NB4 (cell line): ENCODE results near the gene AP1S3.

Source experiments
- DNase-seq: peaks from one replicate; pipeline ENCODE4 v3.0.0; 2010; ENCODE audit warnings: low read depth
- H3K4me3 ChIP-seq: one replicate; pipeline ENCODE4 v1.5.1; 2011; ENCODE audit warnings: mild to moderate bottlenecking, low read depth, low read length, moderate library complexity
- MYC ChIP-seq: IDR thresholded peaks from 2 replicates; pipeline ENCODE4 v1.6.1; 2011; ENCODE audit warnings: low read depth, low read length
- POLR2A ChIP-seq: IDR thresholded peaks from 2 replicates; pipeline ENCODE4 v1.6.1; 2011; ENCODE audit warnings: mild to moderate bottlenecking; ENCODE audit not compliant: insufficient read length; ENCODE audit errors: extremely low read depth
- TF ChIP-seq, protein P1 (sequence below): IDR thresholded peaks from 2 replicates; pipeline ENCODE4 v1.6.1; 2011; ENCODE audit warnings: low read depth, low read length
- TF ChIP-seq, protein P2 (sequence below): IDR thresholded peaks from one replicate; pipeline ENCODE4 v1.5.1; 2012; ENCODE audit warnings: low read depth, low read length

Gene AP1S3

DNA sequence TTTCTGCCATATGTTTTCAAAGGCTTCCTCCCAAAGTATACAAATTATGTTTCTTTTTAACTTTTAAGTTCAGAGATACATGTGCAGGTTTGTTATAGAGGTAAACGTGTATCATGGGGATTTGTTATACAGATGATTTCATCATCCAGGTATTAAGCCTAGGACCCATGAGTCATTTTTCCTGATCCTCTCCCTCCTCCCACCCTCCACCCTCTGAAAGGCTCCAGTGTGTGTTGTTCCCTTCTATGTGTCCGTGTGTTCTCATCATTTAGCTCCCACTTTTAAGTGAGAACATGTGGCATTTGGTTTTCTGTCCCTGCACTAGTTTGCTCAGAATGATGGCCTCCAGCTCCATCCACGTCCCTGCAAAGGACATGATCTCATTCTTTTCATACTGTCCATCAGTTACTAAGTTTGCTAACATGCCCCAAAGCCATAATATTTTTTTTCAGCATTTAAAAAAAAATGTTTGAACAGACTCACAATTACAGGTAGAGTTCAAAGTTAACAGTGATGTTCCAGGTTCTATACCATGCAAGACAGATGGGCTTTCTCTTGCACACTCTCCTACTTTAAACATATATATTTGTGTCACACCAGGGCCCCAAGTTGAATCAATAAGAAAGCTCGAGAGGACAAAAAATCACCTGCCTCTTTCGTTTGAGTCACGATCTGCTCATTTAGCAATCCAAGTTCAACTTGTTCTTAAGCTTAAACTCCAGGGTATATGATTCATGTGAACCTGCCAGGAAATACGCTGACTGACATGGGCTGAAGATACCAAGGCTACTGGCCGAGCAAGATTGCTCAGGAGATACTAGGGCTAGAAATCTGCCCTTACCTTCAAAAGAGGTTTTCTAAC, 77.6 kb downstream of the AP1S3 start:
- H3K4me3 ChIP-seq, result no peak overlapping the region
- DNase-seq, result peak; percentile 5
- TF ChIP-seq, protein P1, sequence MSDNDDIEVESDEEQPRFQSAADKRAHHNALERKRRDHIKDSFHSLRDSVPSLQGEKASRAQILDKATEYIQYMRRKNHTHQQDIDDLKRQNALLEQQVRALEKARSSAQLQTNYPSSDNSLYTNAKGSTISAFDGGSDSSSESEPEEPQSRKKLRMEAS, result no peak
- TF ChIP-seq MYC (no peak), POLR2A (no peak)
- TF ChIP-seq, protein P2, sequence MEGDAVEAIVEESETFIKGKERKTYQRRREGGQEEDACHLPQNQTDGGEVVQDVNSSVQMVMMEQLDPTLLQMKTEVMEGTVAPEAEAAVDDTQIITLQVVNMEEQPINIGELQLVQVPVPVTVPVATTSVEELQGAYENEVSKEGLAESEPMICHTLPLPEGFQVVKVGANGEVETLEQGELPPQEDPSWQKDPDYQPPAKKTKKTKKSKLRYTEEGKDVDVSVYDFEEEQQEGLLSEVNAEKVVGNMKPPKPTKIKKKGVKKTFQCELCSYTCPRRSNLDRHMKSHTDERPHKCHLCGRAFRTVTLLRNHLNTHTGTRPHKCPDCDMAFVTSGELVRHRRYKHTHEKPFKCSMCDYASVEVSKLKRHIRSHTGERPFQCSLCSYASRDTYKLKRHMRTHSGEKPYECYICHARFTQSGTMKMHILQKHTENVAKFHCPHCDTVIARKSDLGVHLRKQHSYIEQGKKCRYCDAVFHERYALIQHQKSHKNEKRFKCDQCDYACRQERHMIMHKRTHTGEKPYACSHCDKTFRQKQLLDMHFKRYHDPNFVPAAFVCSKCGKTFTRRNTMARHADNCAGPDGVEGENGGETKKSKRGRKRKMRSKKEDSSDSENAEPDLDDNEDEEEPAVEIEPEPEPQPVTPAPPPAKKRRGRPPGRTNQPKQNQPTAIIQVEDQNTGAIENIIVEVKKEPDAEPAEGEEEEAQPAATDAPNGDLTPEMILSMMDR, result no peak

DNA sequence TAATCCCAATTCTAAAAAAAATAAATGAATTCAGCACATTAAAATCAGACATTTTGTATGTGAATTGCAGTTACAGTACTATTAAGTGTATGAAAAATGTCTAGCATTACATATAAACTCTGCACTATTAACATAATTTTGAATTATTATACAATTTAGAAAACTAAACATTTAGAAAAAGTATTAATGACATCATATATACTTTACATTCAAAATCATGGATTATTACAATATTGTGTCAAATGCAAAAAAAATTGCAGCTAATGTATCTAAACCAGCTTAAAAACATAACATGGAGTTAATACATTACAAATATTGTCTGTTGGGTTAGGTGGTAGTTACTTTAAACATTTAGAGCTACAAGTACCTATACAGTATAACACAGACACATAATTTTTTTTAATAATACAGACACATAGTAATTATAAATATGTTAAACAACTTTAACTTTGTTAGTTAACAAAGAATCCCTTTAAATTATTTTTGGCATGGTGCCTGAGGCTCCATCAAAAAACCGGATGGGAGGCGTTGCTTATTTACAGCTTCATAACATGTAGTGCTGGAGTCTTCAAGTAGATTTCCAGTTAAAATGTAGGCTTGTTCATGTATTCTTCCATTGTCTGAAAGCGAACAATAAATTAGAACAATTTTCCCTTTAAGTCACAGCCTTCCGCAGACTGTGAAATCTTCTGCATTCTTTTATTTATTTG, 79.1 kb downstream of the AP1S3 start:
- DNase-seq, result no peak
- no peak overlapping the region for H3K4me3 ChIP-seq
- no peak for TF ChIP-seq MYC
- TF ChIP-seq, protein P1, result no peak
- TF ChIP-seq, protein P2, result no peak
- no peak for TF ChIP-seq POLR2A

DNA sequence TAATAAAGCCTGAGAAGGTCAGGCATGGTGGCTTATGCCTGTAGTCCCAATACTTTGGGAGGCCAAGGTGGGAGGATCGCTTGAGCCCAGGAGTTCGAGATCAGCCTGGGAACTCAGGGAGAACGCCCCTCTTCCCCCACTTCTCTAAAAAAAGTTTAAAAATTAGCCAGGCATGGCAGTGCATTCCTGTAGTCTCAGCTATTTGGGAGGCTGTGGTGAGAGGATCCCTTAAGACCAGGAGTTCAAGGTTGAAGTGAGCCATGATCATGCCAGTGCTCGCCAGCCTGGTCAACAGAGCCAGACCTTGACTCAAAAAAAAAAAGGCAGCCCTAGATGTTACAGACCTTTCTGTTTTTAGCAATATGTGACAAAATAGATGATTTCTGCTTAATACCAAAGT, 83.4 kb downstream of the AP1S3 start:
- H3K4me3 ChIP-seq, result no peak overlapping the region
- DNase-seq, result no peak
- TF ChIP-seq, protein P1, result no peak
- TF ChIP-seq POLR2A (no peak), MYC (no peak)
- TF ChIP-seq, protein P2, result no peak

DNA sequence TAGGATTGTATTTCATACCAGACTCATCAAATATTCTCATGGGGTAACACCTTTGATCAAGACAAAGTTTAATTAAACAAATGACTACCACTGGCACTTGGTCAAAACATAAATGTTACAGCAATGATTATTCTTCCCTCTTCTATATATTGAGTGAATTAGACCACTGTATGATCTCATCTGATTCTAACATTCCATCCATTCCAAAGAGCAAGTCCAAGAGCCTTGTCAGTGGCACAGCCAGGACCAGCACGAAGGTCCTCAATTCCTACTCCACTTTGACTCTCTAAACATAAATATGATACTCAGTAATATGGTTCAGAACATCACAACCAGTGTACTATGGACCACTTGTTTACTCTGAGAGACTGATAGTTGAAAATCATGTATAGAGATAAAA, 86.4 kb downstream of the AP1S3 start:
- TF ChIP-seq MYC (no peak), POLR2A (no peak)
- TF ChIP-seq, protein P2, result no peak
- TF ChIP-seq, protein P1, result no peak
- no peak for DNase-seq
- no peak overlapping the region for H3K4me3 ChIP-seq

DNA sequence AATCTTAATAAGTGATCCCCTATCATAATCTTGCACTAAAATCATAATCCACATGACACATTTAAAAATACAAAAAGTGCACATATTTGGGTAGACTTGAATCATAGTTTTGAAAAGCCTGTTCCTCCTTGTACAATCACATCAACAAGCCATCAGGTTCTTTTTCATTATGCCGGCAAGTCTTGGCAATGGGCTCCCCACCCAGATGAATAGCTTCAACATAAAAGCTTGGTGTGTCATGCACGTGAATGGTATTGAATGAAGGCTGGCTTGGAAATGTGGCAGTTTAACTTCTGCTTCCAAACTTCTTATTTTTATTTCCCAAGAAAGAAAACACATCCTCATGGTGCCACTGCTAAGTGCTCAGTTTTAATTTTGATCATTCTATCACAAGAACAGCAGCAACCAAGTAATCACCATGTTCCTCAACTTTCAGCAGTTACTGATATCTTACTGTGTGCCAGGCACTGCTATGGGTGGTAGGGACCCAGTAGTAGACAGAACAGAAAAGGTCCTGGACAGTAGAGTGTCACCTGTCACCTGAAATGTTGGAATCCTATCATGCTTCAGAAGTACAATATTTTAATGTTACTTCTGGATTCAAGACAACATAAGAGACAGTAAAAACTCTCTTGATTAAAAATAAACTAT, 89.9 kb downstream of the AP1S3 start:
- DNase-seq, result no peak
- H3K4me3 ChIP-seq, result no peak overlapping the region
- TF ChIP-seq, protein P1, result no peak
- TF ChIP-seq, protein P2, result no peak
- TF ChIP-seq POLR2A (no peak), MYC (no peak)
